Stimulated activated CD8-positive, alpha-beta memory T cell treated with anti-CD3 and anti-CD28 coated beads, Interleukin-7, amount 100 ng/mL, for 1 hour (primary cell): Measurements from ENCODE around the gene NR6A1.
"Not testable (repeated sequence)": the region's sequence is repeated elsewhere in the genome, so short reads cannot be mapped to it uniquely, and the experiment has no call there.

ENCODE experiments used
- DNase-seq, 2 donors: peaks; one replicate each; pipeline ENCODE4 v3.0.0-alpha.2; 2020; ENCODE audit warnings: low read depth in 2 of 2

The NR6A1 gene

DNA sequence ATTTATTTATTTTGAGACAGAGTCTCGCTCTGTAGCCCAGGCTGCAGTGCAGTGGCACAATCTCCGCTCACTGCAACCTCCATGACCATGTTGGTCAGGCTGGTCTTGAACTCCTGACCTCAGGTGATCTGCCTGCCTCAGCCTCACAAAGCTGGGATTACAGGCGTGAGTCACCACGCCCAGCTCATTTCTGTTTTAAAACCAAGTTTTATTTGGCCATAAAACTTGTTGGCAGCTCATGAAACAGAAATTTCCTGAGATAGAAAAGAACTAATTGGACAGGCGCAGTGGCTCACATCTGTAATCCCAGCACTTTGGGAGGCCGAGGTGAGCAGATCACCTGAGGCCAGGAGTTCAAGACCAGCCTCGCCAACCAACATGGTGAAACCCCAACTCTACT, 155.3 kb downstream of the NR6A1 start:
- DNase-seq = not testable (repeated sequence)

GRCh38 chr9:124615100-124615742, 155.9 kb downstream of the NR6A1 start:
- DNase-seq = no peak

DNA sequence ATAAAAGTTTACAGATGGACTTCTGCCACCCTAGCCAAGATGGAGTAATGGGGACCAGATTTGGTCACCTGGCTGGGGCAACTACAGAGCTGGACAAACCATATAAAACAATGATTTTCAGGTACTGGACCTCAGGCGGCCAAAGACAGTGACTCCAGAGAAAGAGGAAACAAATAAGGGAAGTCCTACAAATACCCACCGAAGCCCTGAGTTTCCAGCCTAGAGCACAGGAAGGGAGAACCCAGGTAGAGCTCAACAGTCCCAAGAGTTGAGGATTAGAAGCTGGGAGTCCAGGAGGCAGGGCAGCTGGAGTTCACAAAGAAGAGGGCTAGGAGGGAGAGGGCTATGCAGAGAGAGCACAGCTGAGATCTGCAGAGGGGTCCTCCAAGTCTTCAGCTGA, 157.3 kb downstream of the NR6A1 start:
- no peak for DNase-seq

DNA sequence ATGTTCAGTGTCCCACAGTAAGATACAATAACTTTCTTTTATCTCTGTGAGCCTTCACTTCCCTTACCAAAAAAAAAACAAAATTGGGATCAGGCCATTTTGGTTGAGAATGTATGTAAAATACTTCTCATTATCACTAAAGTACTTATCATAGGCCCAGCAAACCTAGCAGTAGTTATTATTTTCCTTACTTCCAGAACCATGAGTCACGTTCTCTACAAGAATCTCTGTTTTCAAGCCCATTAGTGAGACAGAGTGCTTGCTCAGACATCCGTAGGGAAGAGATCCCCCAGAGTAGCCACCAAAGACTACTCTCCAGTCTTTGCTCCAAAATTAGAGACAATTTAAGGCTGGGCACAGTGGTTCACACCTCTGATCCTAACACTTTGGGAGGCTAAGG, 160.0 kb downstream of the NR6A1 start:
- DNase-seq = no peak

GRCh38 chr9:124606027-124606426, 165.1 kb downstream of the NR6A1 start:
- DNase-seq = no peak

GRCh38 chr9:124605258-124605657, 165.9 kb downstream of the NR6A1 start:
- DNase-seq = no peak

DNA sequence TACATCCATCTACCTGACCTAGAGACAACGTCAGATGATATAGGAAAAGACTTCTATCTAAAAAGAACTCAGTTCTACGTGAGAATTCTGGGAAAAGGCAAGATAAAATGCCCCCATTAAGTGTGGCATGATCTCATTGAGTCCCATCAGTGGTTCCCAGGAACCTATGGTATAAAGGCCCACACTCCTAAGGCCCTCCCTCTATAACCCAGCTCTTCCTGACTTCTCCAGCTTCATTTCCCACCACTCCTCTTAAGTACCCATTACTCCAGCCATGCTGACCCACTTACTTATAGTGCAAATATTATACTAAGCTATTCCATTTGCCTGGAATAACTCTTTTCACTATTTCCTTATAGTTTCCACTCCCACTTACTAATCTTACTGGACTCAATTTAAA, 168.5 kb downstream of the NR6A1 start:
- no peak for DNase-seq

- DNase-seq = no peak
Observed at GRCh38 chr9:124602204-124602603, 168.9 kb downstream of the NR6A1 start.

DNA sequence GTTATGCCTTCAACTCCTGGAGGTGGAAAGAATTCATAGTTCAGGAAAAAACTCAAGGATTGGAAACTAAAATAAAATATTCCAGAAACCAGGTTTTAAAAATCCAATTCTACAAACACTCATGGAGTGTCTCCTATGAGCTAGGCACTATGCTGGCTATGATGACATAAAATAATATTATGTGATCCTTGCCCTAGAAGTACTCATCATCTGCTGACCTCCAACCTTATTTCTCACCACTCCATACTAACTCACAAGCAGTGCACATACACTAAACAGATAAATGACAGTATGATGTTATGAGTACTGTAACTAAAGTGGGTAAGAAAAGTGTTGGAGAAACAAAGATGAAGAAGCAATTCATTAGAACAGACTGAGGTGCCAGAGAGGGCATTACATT, 170.7 kb downstream of the NR6A1 start:
- DNase-seq = no peak

DNA sequence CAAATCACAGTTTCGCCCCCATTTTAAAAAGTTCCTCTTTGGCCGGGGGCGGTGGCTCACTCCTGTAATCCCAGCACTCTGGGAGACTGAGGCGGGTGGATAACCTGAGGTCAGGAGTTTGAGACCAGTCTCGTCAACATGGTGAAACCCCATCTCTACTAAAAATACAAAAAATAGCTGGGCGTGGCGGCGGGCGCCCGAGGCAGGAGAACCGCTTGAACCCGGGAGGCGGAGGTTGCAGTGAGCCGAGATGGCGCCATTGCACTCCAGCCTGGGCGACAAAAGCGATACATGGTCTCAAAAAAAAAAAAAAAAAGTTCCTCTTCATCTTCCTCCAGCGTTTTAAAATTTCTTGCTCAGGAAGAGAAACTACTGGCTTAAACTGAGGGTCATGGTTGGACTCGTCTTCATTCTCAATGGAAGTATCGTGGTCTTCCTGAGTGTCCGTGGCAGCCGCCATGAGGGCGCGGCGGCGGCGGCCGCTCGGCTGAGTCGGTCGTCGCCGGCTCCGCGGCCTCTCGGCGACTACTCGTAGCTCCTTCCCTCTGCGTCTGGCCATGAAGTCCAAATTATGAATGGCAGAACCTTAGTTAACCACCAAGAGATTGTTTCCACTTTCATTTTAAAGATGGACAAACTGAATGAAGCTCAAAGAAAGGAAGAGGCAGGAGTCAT, 171.9 kb downstream of the NR6A1 start:
- DNase-seq = no peak

GRCh38 chr9:124598048-124598447, 173.1 kb downstream of the NR6A1 start:
- DNase-seq = no peak

GRCh38 chr9:124596172-124596839, 174.8 kb downstream of the NR6A1 start:
- no peak for DNase-seq

DNA sequence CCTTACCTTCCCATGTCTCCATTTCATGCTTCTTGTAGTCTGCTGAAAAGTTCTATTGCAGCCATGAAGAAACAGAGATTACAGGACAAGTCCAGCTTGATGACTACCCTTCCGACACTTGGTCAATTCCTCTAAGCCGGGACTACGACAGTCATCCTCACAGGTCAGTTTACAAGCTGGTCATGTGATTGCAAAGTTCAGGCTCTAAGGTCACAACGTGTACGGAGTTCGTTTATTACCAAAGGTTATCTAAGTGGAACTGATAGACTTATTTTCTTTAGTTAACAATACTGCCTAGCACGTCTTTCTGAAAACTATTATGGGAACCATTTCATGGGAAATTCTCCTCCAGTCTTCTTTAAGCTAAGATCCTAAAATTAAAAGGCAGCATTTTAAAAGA, 175.4 kb downstream of the NR6A1 start:
- DNase-seq = no peak

GRCh38 chr9:124594673-124595072, 176.4 kb downstream of the NR6A1 start:
- DNase-seq = no peak

DNA sequence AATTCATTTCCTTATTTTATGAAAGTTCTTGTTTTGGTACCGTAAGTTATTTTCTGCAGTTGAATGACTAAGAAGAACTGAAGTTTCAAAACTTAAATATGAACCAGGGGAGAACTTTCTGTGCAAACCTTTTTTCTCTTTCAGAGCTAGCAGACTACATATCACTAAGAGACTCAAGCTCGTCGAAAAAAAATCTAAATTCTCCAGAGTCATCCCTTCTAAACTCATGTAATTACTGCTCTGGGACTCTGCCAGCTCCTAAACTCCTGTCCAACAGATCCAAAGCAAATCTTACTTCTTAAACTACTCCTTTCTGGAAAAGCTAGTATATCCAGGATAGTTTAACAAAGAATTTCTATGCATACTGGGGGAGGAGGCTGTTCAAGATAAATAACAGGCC, 176.9 kb downstream of the NR6A1 start:
- DNase-seq = no peak

- DNase-seq = no peak
Observed at GRCh38 chr9:124593651-124594058, 177.5 kb downstream of the NR6A1 start.

DNA sequence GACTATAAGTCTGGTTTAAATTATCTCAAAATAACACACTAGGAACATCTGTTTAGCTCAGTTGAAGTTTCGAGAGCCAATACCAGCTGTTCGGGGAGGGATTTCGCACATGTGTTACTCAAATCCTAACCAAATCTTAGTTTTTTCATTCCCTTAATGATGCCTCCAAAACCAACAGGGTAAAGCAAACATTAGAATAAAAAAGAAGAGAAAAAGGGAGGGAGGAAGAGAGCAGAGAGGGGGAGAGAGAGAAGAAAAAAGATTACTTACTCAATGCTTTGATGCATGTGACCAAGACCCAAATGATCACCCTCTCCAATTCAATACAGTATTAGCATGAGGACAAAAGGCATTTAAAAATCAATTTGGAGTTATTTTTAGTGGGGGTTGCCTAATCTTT, 177.9 kb downstream of the NR6A1 start:
- no peak for DNase-seq

DNA sequence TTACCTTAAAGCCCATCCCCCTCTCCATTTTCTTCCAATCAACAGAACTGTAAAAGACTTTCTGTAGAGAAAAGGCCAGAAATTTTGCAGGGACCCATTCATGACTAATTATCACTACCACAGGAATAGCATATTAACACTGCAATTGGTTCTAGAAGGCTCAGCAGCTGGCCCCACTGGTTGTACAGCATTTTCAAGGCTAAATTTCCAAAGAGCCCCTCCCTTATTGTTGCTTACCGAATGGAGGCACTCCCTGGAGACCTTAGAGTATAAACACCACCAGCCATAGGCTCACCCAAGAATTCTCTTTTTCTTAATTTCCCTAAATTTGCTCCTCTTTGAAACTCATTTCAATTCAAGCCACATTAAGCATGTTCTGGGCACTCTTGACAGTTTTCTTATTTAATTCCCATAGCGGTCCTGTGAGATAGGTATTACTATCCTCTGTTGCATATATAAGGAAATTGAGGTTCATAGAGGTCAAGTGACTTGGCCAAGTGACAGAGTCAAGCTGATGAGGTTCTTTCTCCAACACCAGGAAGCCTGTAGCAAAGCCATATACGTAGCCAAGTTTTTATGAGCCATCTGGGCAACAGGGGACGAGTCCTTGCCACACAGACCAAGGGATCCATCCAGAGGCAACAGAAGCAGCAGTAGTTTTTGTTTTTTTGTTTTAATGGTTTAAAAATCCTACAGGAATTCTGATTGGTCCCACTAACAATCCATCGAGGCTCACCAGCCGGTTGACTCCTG, 180.0 kb downstream of the NR6A1 start:
- DNase-seq = no peak

DNA sequence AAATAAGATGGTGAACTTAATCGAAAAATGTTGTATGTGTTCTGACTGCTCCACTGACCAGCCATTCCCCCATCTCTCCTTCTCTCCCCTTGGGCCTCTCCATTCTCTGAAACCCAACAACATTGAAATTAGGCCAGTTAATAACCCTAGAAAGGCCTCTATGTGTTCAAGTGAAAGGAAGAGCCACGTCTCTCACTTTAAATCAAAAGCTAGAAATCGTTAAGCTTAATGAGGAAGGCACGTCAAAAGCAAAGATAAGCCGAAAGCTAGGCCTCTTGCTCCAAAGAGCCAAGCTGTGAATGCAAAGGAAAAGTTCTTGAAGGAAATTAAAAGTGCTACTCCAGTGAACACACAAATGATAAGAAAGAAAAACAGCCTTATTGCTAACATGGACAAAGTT, 186.5 kb downstream of the NR6A1 start:
- no peak for DNase-seq

DNA sequence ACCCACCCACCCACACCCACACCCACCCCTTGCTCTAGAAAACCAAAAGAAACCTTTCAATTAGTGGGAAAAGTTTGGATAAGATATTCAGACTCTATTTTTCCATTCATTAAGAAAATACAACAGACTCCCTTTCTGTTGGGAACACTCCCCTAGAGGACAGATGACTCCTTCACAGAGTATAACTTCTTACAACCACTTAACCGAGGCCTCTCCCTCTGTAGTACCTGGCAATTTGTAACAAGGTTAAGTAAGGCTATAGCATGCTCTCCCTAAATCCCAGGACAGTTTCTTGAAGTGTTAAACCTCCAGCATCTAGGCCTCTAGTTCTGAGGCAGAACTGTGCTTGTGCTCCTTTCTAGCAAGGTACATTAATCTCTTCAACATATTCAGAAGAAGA, 188.0 kb downstream of the NR6A1 start:
- DNase-seq = no peak

DNA sequence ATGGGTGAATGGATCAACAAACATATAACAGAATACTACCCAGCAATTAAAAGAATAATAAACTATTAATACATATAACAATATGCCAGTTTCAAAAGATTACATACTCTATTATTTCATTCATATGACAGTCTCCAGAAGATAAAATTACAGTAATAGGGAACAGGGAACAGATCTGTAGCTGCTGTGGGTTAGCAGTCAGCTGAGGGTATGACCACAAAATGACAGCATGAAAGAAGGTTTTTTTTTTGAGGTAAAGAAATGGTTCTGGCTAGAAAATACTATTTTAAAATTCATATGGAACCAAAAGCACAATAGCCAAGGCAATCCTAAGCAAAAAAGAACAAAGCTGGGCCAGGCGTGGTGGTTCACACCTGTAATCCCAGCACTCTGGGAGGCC, 190.9 kb downstream of the NR6A1 start:
- no peak for DNase-seq

GRCh38 chr9:124576751-124577150, 194.4 kb downstream of the NR6A1 start:
- DNase-seq = no peak
